NB4 (cell line): Measurements from ENCODE around the gene CHAC1.

Experiments used
- MYC ChIP-seq: IDR thresholded peaks from 2 replicates; pipeline ENCODE4 v1.6.1; 2011; ENCODE audit warnings: low read depth, low read length
- POLR2A ChIP-seq: IDR thresholded peaks from 2 replicates; pipeline ENCODE4 v1.6.1; 2011; ENCODE audit warnings: mild to moderate bottlenecking; ENCODE audit not compliant: insufficient read length; ENCODE audit errors: extremely low read depth
- TF ChIP-seq, protein P1 (sequence below): IDR thresholded peaks from one replicate; pipeline ENCODE4 v1.5.1; 2012; ENCODE audit warnings: low read depth, low read length

DNA sequence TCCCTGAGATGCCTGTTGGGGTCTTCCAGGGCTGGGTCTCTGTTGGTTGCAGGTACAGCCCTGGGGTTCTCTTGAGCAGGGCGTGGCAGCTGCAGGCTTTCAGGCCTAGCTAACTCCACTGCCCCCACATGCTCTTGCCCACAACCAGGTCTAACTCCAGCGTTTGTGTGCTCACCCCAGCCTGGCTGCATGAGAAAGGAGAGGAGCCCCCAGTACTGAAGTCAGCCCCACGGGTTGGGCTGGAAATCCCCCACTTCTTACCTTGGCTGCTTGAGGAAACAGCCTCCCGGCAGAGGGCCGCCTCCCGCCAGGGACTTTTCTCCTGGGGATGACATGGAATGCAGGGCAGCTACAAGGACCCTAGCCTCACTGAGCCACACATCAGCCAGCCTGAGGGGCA, 40.8 kb upstream of the CHAC1 start:
- TF ChIP-seq, protein P1, sequence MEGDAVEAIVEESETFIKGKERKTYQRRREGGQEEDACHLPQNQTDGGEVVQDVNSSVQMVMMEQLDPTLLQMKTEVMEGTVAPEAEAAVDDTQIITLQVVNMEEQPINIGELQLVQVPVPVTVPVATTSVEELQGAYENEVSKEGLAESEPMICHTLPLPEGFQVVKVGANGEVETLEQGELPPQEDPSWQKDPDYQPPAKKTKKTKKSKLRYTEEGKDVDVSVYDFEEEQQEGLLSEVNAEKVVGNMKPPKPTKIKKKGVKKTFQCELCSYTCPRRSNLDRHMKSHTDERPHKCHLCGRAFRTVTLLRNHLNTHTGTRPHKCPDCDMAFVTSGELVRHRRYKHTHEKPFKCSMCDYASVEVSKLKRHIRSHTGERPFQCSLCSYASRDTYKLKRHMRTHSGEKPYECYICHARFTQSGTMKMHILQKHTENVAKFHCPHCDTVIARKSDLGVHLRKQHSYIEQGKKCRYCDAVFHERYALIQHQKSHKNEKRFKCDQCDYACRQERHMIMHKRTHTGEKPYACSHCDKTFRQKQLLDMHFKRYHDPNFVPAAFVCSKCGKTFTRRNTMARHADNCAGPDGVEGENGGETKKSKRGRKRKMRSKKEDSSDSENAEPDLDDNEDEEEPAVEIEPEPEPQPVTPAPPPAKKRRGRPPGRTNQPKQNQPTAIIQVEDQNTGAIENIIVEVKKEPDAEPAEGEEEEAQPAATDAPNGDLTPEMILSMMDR: no peak
- TF ChIP-seq POLR2A (no peak), MYC (no peak)
